Ecto neural progenitor cell (in vitro differentiated cells): ENCODE results near the gene DOCK1.
"Not testable (repeated sequence)": the region's sequence is repeated elsewhere in the genome, so short reads cannot be mapped to it uniquely, and the experiment has no call there.

Experiments
- DNase-seq: peaks from one replicate; pipeline ENCODE4 v3.0.0-alpha.2; 2018; ENCODE audit warnings: low spot score

DOCK1 gene

GRCh38 chr10:127278001-127278400, 372.8 kb downstream of the DOCK1 start:
- DNase-seq = no peak

GRCh38 chr10:127279334-127279774, 374.1 kb downstream of the DOCK1 start:
- DNase-seq = no peak

- no peak for DNase-seq
These were observed 375.2 kb downstream of the DOCK1 start for GRCh38 chr10:127280446-127280845.

GRCh38 chr10:127283017-127283416, 377.8 kb downstream of the DOCK1 start:
- DNase-seq = no peak

- no peak for DNase-seq
These were observed 378.3 kb downstream of the DOCK1 start for GRCh38 chr10:127283576-127283975.

GRCh38 chr10:127290850-127291249, 385.6 kb downstream of the DOCK1 start:
- DNase-seq = no peak

- DNase-seq = no peak
These were observed 386.1 kb downstream of the DOCK1 start for GRCh38 chr10:127291329-127291728.

- no peak for DNase-seq
These were observed 387.7 kb downstream of the DOCK1 start for GRCh38 chr10:127292888-127293287.

- DNase-seq = no peak
These were observed 388.4 kb downstream of the DOCK1 start for GRCh38 chr10:127293640-127294039.

GRCh38 chr10:127296696-127297095, 391.5 kb downstream of the DOCK1 start:
- DNase-seq = no peak

GRCh38 chr10:127298381-127298780, 393.2 kb downstream of the DOCK1 start:
- no peak for DNase-seq

- not testable (repeated sequence) for DNase-seq
These were observed 394.0 kb downstream of the DOCK1 start for GRCh38 chr10:127299192-127299591.

- DNase-seq = no peak
These were observed 394.9 kb downstream of the DOCK1 start for GRCh38 chr10:127299956-127300689.

GRCh38 chr10:127300868-127301321, 395.7 kb downstream of the DOCK1 start:
- no peak for DNase-seq

GRCh38 chr10:127302343-127302742, 397.1 kb downstream of the DOCK1 start:
- no peak for DNase-seq

- no peak for DNase-seq
These were observed 397.9 kb downstream of the DOCK1 start for GRCh38 chr10:127303105-127303504.

- no peak for DNase-seq
These were observed 398.5 kb downstream of the DOCK1 start for GRCh38 chr10:127303746-127304145.

- DNase-seq = no peak
These were observed 401.3 kb downstream of the DOCK1 start for GRCh38 chr10:127306479-127306878.

GRCh38 chr10:127307338-127307737, 402.1 kb downstream of the DOCK1 start:
- no peak for DNase-seq

GRCh38 chr10:127308031-127308430, 402.8 kb downstream of the DOCK1 start:
- no peak for DNase-seq

- DNase-seq = not testable (repeated sequence)
These were observed 404.4 kb downstream of the DOCK1 start for GRCh38 chr10:127309619-127310018.

GRCh38 chr10:127310430-127310829, 405.2 kb downstream of the DOCK1 start:
- DNase-seq = no peak

GRCh38 chr10:127310923-127311322, 405.7 kb downstream of the DOCK1 start:
- DNase-seq = no peak
